Adipose tissue (tissue), 3 donors: Measurements from ENCODE around the gene AFAP1. TPM values are rescaled to one million over a fixed set of nuclear protein-coding genes. Genes with fewer than 3 reads are reported as not detected.

Experiments used
- H3K27ac ChIP-seq: one replicate; pipeline ENCODE4 v1.5.1; 2013; ENCODE audit warnings: low read depth, low read length
- WGBS, 3 donors: extraction: QIAGEN DNeasy Blood & Tissue Kit; methylation state at CpG; one replicate each; pipeline ENCODE4 v1.1.7; 2013; 5-methylcytosine and 5-hydroxymethylcytosine counted together
- polyA plus RNA-seq, 3 donors: library from polyadenylated mRNA; stranded (reverse); fragments of 200-250 nt; gene quantifications; one replicate each; pipeline ENCODE4 v1.2.3, GENCODE V29; 2013
- donor health status: healthy with polysubstance abuse.
- donor health status: Bipolar disorder and iron deficiency.
- donor health status: healthy.

Gene AFAP1
- polyA plus RNA-seq, 3 donors = 3.4 to 11.8 (median 10.9) TPM

DNA sequence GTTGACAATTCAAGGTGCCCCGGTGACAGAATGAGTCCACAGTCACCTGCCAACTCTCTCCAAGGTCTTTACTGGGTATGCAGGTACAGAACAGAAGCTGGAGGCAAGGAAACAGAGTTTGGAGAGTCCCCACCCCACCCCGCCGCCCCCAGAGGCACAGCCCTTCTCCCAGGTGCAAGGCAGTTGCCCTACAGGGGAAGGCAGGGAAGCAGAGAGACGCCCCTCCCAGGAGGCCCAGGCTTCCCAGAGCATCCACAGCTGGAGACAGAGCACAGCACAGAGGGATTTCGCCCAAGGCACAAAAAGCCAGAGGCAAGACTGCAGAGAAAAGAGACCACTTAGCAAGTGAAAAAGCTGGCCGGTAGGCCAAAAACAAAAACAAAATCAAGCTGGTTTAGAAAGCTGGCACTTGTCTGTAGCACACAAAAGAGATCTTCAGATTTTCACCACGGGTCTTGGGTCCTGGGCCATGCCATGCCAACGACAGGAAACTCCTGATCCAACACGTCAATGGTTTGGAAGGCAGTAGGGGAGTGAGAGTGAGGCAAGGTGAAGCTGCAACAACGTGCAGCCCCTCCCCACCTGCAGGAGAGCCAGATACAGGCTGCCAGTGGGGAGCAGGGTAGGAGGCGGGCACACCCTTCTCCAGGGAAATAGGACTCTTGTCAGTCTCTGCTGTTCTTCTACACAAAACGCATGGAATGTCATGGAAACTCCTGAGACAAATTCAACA lies 113.3 kb downstream of the AFAP1 start:
- no peak overlapping the region for H3K27ac ChIP-seq
- WGBS, 3 donors = 83 to 91% (median 87%) methylated on average over 12 of the region's 12 CpGs

DNA sequence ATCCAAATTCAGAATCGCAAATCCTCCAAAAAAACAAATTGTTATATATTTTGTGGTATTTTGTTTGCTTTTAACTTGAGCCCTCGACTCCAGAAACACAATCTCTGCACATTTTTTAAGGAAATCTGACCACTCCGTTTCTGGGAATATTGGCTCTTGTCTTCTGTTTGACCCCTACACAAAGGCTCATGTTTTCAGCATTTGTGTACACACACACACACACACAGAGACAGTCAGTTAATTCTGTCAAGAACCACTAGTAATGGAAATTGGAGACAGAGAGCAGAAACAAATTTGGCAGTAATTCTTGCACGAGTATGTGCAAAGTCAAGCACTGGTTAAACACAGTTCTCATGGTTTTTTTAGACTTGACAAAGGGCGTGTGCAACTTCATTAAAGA lies 115.4 kb downstream of the AFAP1 start:
- WGBS, 3 donors = 59 to 67% (median 62%) methylated on average over 5 of the region's 5 CpGs

DNA sequence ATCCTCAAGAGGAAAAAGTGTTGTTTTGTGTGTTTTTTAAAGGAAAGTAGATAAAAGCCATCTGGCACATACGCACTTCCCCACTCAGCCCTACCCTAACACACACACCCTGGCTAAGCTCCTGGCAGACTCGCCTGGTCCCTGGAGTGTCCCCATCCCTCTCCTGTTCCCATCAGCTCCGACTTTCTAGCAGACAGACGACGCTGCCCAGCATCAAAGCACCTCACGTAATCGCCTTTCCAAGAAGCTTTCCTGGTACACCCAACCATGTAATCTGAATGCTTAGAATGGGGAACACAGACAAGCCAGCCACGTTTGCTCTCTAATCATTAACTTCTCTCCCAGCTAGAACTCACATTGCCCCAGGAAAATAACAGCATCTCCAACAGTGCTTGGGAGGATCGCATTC lies 116.2 kb downstream of the AFAP1 start:
- WGBS, 3 donors = 33 to 51% (median 38%) methylated on average over 9 of the region's 9 CpGs

More for the DNA sequence above, 115.4 kb downstream of the AFAP1 start:
- H3K27ac ChIP-seq = no peak overlapping the region

DNA sequence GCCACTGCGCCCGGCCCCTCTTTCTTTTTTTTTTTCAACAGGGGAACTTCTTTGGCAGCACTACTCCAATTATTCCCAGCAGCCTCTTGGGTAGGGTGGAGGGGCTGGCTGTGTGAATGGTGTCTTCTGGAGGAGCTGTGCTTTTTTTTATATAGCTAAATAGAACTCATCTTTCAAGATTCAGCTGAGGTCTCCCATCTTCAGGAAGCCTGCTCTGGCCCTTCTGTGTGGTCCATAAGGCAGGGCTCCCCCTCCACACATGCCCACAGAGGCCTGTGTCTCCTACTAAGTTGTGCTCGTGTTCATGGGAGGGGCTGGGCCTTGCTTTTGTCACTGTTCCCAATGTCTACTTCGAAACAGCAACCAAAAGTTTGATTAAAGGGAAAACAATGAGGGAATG lies 116.8 kb downstream of the AFAP1 start:
- WGBS, 3 donors = 43 to 66% (median 65%) methylated on average over 4 of the region's 4 CpGs
- H3K27ac ChIP-seq = no peak overlapping the region

More for the DNA sequence above, 116.2 kb downstream of the AFAP1 start:
- peak overlapping the region; percentile 17 for H3K27ac ChIP-seq

DNA sequence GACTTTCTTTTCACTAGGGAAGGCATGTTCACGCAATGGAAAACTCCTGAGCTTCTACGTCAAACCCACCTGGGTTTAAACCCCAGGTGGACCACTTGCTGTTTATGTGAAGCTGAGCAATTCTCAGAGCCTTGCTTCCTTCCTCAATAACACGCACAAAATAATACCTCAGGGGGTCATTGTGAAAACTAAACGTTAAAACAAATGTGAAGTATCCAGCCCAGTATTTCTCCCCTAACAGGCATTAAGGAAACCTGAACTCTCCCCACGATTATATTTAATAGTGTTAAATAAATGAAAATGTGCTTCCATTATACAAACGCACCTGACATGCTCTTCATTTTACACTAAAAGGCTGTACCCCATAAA lies 117.5 kb downstream of the AFAP1 start:
- 53 to 80% (median 55%) methylated on average over 6 of the region's 6 CpGs for WGBS, 3 donors
- peak overlapping the region; percentile 12 for H3K27ac ChIP-seq

DNA sequence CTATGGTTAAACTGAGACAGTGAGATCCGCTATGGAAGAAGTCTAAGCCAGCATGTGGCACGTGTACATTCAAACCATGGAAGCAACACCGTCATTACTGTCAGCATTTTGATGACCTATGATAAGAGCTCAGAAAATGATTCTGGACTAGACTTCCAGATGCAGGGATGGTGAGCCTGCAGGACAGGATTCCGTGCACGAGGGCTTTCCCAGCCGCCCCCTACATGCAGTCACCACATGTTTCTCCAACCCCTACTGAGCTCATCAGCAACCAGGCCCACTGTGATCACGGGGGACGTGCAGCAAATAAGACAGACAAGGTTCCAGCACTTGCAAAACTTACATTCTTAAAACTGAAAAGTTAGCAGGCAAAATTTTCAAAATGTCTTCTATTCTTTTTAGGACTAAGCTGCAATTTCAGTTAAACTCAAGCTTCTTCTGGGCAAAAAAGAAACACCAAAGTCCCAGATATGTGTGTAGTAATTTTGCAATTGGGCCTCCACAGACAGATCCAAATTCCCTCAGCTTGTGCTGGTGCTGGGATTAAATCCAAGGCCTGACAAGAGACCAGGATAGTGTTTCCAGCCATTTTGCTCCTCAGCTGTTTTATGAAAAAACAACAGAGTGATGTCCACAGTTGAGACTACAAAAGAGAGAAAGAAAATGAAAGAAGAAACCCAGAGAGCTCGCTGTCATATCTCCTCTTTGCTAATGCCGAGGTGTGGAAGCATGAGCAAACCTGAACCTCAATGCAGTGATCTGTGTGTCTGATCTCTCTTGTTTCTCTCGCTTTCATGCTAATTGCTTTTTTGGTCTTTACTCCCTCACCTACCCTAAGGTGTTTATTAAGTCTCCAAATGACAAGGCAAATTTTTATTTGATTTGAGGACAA lies 118.2 kb downstream of the AFAP1 start:
- WGBS, 3 donors = 64 to 79% (median 72%) methylated on average over 11 of the region's 11 CpGs
- H3K27ac ChIP-seq = peak overlapping the region; percentile 12

DNA sequence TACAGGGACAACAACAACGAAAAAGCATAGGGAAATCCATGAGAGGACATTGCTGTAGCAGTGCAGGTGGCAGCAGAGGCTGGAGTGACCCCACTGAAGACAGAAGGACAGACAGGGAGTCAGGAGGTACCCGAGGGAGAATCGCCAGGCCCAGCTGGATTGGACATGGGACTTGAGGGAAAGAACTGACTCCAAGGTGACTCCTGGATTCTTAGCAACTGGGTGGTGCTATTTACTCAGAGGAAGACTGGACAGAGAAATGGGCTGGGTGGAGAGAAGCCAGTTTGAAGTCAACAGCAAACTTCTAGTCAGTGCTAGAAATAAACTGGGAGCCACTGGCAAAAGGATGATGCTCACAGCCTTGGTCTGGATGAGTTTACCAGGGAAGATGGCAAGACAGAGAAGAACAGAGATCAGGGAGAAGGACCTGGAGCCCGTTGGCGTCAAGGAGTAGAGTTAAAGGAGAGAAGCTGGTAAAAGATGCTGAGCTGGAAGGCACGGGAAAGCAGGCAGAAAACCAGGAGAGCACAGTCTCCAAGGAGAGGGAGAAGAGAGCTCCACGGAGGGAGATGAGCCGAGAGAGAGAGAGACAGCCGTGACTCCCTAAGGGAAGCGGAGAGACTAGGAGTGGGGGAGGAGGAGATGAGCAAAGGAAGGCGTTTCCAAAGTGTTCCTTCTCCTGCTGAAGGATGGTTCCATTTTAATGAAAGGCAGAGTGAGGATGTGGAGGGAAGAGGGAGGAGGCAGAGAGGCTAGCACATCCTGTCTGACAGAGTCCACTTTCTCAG lies 119.4 kb downstream of the AFAP1 start:
- 78 to 85% (median 79%) methylated on average over 11 of the region's 11 CpGs for WGBS, 3 donors
- H3K27ac ChIP-seq = no peak overlapping the region

DNA sequence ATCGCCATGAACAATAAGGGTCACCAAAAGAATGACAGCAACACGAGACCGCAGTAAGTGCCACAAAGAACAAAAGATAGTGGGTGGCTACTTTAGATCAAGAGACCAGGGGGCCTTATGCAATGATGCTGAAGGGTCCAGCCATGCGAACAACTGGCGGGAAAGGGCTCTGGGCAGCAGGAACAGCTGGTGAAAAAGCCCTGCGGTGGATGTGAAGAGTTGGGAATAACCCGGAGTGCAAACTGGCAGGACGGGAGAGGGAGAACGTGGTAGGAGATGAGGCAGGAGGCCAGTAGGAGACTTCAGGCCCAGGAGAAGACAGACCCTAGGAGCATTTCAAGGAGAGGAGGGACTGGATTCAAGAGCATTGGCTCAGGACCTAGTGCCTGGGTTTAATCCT lies 120.2 kb downstream of the AFAP1 start:
- H3K27ac ChIP-seq = no peak overlapping the region
- 93 to 94% (median 94%) methylated on average over 9 of the region's 9 CpGs for WGBS, 3 donors

DNA sequence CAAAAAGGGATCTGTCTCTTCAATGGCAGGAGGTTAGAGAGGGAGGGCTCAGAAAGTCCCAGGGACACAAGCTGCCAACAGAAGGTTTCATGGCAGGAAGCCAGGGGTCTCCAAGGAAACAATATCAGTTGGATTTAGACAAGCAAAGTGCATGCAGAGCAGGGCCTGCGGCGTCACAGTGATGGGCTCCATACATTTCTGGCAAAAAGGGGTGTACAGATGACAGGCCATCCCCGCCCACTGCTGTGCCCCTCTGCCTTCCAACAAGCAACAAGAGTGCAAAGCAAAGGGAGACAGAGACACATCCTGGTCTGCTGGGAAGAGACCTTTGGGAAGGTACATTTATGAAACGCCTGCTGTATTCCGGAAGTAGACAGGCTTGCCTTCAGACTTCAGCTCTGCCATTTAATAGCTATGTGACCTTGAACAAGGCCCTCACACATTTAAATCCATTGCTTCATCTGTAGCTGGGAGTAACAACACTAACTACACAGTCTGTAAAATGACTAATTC lies 121.2 kb downstream of the AFAP1 start:
- no peak overlapping the region for H3K27ac ChIP-seq
- WGBS, 3 donors = 68 to 85% (median 84%) methylated on average over 5 of the region's 5 CpGs

DNA sequence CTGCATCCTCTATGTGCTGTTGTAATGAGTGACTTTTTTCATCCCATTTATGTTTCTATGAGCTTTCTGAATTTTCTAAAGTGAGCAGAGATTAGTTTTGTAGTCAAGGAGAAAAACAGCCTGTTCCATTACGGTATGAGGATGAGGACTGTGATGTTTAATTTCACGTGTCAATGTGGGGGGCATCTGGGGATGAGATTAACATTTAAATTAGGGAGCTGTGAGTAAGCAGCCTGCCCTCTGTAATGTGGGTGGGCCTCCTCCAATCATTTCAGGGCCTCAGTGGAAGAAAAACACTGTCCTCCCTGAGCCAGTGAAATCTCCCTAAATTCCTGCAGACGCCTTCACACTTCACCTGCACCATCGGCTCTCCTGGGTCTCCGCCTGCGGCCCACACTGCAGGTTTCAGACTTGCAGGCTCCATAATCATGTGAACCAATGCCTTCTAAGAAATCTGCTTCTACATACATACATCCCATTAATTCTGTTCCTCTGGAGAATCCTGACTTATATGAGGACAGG lies 121.7 kb downstream of the AFAP1 start:
- 77 to 91% (median 81%) methylated on average over 6 of the region's 6 CpGs for whole genome bisulfite sequencing, 3 donors
- no peak overlapping the region for H3K27ac ChIP-seq

DNA sequence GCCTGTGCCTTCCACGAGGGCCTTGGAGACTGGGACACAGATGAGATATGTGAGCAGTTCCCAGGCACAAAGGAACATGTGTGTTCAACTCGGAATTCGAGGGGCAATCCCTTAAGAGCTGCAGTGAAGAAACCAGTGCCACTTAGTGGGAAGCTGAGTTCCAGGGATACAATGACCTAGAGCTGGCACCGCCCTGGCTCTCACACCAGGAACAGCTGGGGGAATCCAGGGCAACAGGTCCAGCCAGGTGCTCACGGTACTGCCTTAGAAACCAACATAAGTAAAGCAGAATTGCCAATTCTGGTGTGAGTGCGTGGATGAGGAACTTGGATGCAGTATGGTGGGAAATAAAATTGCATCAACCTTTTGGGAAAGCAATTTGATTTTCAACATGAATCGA lies 122.9 kb downstream of the AFAP1 start:
- WGBS, 3 donors = 83 to 87% (median 86%) methylated on average over 7 of the region's 7 CpGs
- no peak overlapping the region for H3K27ac ChIP-seq

DNA sequence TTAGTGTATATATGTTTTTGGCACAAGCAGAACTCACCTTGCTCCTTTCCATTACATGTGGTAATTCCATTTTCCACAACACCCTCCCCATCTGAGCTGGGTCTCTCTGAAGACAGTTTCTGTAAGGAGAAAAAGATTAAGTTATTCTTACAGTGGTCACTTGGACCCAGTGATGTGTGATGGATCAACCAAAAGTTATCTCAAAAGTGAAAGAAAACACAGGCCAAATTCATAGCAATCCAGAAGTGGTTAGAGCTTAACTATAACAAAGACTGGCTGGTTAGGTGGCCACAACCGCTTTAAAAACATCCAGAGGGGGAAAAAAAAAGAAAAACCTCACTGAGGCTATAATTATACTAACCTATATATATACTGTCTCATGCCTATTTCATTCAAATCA lies 123.7 kb downstream of the AFAP1 start:
- no peak overlapping the region for H3K27ac ChIP-seq
- WGBS, 3 donors = 87 to 94% (median 93%) methylated on average over 1 of the region's 1 CpG

DNA sequence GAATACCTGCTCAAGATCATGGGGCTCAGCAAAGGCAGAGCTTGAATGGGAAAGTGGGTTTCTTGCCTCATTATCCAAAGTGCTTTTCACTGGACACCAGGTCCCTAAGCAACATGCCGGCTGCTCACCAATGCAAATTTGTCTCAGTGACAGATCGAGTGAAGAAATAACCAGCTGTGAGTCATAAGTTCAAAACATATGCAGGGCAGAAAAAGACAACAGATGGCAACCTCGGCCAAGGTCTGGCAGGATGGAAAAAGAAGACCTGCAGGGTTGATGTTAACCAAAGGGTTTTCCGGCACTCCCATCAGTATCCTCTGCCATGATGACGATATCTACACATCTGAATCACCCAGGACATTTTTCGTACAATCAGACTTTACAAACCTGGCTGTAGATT lies 124.1 kb downstream of the AFAP1 start:
- no peak overlapping the region for H3K27ac ChIP-seq
- 92 to 93% (median 93%) methylated on average over 6 of the region's 6 CpGs for WGBS, 3 donors

DNA sequence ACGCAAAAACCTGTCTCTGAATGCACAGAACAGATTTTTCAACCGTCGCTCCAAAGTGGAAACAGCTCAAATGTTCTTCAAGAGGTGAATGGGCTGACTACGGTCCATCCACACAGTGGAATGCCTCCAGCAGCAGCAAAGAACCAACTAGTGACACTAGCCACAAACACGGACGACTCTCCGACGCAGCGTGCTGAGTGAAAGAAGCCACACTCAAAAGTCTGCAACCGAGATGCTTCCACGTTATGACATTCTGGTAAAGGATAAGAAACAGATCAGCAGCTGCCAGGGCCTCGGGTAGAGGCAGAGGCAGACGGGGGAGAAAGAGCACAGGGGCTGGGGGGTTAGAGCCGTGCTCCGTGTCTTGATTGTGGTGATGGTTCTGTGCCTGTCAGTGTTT lies 125.2 kb downstream of the AFAP1 start:
- 92 to 95% (median 93%) methylated on average over 14 to 15 of the region's 15 CpGs for WGBS, 3 donors
- no peak overlapping the region for H3K27ac ChIP-seq

DNA sequence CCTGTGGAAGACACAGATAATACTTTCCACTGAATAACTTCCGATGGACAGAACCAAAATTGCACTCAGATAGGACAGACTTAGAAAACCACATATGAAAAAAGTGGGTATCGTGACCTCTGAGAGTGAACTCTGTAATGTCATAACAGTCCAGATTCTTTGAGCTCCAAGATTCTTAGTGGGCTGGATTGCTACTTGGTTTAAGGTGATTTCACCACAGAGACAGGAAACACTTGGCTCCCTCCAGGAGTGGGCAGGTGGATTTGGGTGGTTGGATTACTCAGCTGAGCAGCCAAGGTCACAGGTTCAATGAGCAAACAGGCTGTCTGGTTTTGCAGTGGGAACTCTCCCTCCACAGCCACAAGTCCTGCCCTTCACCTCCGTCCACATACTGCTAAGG lies 126.0 kb downstream of the AFAP1 start:
- no peak overlapping the region for H3K27ac ChIP-seq
- 59 to 85% (median 84%) methylated on average over 3 of the region's 3 CpGs for WGBS, 3 donors

DNA sequence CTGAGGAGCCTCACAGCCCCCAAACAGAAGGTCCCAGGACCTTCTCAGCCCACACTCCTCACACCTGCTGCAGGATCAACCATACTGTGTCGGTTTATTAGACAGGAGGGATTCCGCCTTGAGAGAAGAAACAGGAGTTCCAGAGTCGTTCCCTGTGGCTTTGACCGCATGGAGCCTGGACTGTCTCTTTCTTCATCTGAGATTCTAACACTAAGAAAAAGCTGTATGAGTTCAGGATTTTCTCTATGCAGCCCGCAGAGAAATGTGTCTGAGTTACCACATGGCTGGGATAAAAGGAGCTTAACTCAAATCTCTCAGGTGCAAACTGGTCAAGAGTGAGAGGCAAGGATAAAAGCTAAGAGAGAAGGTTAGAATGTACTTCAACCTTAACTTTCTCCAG lies 126.7 kb downstream of the AFAP1 start:
- H3K27ac ChIP-seq = no peak overlapping the region
- 85 to 89% (median 89%) methylated on average over 5 of the region's 5 CpGs for WGBS, 3 donors

DNA sequence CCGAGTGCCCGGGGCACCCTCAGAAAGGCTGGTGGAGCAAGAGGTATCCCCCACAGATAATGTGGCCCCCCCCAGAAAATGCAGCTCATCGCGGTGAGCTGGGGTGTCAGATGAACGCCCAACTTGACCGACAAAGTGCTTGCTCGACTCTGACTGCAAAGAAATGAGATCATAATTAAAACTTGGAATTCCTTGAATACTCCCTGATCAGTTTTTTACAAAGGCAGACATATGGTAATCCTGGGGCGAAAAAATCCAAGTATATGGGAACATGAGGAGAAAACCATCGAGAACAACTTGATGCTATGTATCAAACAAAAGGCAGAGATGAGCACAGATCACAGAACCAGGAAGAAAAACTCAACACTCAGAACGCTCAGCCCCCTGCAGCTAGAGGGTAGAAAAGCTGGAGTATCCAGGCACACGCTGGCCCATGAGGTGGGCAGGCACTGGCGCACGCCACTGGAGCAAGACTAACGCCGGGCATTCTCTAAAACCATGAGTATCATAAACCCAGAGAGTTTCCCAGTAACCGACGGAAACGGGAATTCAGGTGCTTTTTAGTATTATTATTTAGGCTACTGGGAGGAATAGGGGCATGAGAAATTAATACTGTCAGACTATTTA lies 127.3 kb downstream of the AFAP1 start:
- 71 to 83% (median 72%) methylated on average over 18 of the region's 18 CpGs for WGBS, 3 donors
- H3K27ac ChIP-seq = no peak overlapping the region
